ENCODE data around the gene PRR9. TPM values are rescaled to one million over a fixed set of nuclear protein-coding genes. Genes with fewer than 3 reads are reported as not detected.

Gene PRR9
- total and polyA plus RNA-seq, 2 experiments from 2014 or later = not detected

DNA sequence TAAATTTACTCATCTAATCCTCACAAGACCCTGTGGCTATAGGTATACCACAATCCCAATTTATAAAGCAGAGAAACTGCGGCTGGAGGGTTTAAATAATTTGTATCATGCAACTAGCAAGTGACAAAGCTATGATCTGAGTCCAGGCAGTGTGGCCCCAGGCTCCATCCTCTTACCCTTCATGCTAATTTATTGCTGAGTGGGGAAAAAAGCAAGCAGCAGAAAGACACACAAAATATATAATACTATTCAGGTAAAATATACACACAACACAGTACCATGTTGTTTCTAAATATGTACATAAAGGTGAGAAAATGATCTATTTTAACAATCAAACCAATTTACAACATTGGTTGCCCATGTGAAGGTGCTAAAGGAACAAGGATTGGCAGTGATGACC is 24.8 kb downstream of the PRR9 start (continued):
- TF ChIP-seq, protein P1, sequence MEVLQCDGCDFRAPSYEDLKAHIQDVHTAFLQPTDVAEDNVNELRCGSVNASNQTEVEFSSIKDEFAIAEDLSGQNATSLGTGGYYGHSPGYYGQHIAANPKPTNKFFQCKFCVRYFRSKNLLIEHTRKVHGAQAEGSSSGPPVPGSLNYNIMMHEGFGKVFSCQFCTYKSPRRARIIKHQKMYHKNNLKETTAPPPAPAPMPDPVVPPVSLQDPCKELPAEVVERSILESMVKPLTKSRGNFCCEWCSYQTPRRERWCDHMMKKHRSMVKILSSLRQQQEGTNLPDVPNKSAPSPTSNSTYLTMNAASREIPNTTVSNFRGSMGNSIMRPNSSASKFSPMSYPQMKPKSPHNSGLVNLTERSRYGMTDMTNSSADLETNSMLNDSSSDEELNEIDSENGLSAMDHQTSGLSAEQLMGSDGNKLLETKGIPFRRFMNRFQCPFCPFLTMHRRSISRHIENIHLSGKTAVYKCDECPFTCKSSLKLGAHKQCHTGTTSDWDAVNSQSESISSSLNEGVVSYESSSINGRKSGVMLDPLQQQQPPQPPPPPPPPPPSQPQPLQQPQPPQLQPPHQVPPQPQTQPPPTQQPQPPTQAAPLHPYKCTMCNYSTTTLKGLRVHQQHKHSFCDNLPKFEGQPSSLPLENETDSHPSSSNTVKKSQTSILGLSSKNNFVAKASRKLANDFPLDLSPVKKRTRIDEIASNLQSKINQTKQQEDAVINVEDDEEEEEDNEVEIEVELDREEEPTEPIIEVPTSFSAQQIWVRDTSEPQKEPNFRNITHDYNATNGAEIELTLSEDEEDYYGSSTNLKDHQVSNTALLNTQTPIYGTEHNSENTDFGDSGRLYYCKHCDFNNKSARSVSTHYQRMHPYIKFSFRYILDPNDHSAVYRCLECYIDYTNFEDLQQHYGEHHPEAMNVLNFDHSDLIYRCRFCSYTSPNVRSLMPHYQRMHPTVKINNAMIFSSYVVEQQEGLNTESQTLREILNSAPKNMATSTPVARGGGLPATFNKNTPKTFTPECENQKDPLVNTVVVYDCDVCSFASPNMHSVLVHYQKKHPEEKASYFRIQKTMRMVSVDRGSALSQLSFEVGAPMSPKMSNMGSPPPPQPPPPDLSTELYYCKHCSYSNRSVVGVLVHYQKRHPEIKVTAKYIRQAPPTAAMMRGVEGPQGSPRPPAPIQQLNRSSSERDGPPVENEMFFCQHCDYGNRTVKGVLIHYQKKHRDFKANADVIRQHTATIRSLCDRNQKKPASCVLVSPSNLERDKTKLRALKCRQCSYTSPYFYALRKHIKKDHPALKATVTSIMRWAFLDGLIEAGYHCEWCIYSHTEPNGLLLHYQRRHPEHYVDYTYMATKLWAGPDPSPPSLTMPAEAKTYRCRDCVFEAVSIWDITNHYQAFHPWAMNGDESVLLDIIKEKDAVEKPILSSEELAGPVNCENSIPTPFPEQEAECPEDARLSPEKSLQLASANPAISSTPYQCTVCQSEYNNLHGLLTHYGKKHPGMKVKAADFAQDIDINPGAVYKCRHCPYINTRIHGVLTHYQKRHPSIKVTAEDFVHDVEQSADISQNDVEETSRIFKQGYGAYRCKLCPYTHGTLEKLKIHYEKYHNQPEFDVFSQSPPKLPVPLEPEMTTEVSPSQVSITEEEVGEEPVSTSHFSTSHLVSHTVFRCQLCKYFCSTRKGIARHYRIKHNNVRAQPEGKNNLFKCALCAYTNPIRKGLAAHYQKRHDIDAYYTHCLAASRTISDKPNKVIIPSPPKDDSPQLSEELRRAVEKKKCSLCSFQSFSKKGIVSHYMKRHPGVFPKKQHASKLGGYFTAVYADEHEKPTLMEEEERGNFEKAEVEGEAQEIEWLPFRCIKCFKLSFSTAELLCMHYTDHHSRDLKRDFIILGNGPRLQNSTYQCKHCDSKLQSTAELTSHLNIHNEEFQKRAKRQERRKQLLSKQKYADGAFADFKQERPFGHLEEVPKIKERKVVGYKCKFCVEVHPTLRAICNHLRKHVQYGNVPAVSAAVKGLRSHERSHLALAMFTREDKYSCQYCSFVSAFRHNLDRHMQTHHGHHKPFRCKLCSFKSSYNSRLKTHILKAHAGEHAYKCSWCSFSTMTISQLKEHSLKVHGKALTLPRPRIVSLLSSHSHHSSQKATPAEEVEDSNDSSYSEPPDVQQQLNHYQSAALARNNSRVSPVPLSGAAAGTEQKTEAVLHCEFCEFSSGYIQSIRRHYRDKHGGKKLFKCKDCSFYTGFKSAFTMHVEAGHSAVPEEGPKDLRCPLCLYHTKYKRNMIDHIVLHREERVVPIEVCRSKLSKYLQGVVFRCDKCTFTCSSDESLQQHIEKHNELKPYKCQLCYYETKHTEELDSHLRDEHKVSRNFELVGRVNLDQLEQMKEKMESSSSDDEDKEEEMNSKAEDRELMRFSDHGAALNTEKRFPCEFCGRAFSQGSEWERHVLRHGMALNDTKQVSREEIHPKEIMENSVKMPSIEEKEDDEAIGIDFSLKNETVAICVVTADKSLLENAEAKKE (CRISPR knock-in tag; IDR thresholded peaks at IDR 0.05) = no peak
- TF ChIP-seq EZH2phosphoT487 (IDR thresholded peaks at IDR 0.05; ENCODE audit: unreplicated experiment) = no peak

DNA sequence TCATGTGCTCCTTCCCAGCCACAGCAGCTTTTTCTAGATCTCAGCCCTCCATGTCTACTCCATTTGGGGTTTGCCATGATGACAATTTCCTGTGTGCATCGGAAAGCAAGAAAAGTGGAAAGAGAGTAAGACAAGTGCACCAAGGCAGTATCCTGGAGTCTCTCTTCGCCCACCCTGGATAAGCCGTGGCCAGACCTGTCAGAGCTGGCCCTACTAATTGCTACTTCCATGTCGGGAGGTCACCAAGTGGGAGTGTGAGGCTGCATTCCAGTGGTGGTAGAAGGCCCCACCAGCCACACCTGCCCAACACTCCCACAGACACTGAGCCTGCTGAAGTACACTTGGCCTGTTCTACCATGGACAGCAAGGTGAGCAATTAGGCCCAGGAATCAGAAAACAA is 28.1 kb downstream of the PRR9 start:
- H3K27ac Mint-ChIP-seq = no peak overlapping the region
- TF ChIP-seq, protein P2, sequence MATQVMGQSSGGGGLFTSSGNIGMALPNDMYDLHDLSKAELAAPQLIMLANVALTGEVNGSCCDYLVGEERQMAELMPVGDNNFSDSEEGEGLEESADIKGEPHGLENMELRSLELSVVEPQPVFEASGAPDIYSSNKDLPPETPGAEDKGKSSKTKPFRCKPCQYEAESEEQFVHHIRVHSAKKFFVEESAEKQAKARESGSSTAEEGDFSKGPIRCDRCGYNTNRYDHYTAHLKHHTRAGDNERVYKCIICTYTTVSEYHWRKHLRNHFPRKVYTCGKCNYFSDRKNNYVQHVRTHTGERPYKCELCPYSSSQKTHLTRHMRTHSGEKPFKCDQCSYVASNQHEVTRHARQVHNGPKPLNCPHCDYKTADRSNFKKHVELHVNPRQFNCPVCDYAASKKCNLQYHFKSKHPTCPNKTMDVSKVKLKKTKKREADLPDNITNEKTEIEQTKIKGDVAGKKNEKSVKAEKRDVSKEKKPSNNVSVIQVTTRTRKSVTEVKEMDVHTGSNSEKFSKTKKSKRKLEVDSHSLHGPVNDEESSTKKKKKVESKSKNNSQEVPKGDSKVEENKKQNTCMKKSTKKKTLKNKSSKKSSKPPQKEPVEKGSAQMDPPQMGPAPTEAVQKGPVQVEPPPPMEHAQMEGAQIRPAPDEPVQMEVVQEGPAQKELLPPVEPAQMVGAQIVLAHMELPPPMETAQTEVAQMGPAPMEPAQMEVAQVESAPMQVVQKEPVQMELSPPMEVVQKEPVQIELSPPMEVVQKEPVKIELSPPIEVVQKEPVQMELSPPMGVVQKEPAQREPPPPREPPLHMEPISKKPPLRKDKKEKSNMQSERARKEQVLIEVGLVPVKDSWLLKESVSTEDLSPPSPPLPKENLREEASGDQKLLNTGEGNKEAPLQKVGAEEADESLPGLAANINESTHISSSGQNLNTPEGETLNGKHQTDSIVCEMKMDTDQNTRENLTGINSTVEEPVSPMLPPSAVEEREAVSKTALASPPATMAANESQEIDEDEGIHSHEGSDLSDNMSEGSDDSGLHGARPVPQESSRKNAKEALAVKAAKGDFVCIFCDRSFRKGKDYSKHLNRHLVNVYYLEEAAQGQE (IDR thresholded peaks at IDR 0.05; ENCODE audit: unreplicated experiment) = no peak
- TF ChIP-seq, protein P1 (CRISPR knock-in tag; IDR thresholded peaks at IDR 0.05) = no peak
- no peak for TF ChIP-seq JUNB (IDR thresholded peaks at IDR 0.05; ENCODE audit: unreplicated experiment)
- TF ChIP-seq EZH2 (IDR thresholded peaks at IDR 0.05; ENCODE audit: low read depth, unreplicated experiment) = no peak
- no peak for TF ChIP-seq NANOG (IDR thresholded peaks at IDR 0.05; ENCODE audit: borderline replicate concordance)

More for the DNA sequence above, 28.1 kb downstream of the PRR9 start:
- Mint-ChIP-seq H3K4me3 (no peak overlapping the region), H3K4me1 (no peaks in the 10 kb centered on the region), H3K27me3 (ENCODE audit: insufficient read depth, low read depth, poor library complexity) (no peaks in the 10 kb centered on the region), H3K36me3 (ENCODE audit: low read depth) (no peaks in the 10 kb centered on the region), H3K9me3 (0 out of 3 replicates have a peak, but pooled peaks cover 2% of the 10 kb centered on the region)
- Histone ChIP-seq H3K27ac (ENCODE audit: low read depth) (no peak overlapping the region), H3K36me3 (ENCODE audit: insufficient read depth) (no peaks in the 10 kb centered on the region), H3K4me1 (ENCODE audit: insufficient read depth) (no peaks in the 10 kb centered on the region), H3F3A (replicated peaks; ENCODE audit: low read depth) (no peaks in the 10 kb centered on the region), H3K79me2 (replicated peaks; ENCODE audit: insufficient read depth) (no peaks in the 10 kb centered on the region), H3K4me3 (no peak overlapping the region), H3K4me2 (no peak overlapping the region), H4K20me1 (replicated peaks; ENCODE audit: insufficient read depth) (no peaks in the 10 kb centered on the region), H2AFZ (no peak overlapping the region), H3K9me2 (ENCODE audit: insufficient read depth) (peaks cover 3% of the 10 kb centered on the region; the same call in 1 of the 2 replicates), H3K27me3 (ENCODE audit: insufficient read depth) (no peaks in the 10 kb centered on the region)
- no peak for ATAC-seq
- no peak for DNase-seq (ENCODE audit: low spot score)
